HG03469 (cell line): ENCODE data around the gene FYB1.

Experiments used
- ATAC-seq: cut with Tn5 transposase; IDR thresholded peaks from one replicate; pipeline ENCODE4 v1.9.1; 2021; ENCODE audit warnings: mild to moderate bottlenecking, moderate library complexity, moderate number of reproducible peaks; ENCODE audit not compliant: unreplicated experiment

FYB1 gene

DNA sequence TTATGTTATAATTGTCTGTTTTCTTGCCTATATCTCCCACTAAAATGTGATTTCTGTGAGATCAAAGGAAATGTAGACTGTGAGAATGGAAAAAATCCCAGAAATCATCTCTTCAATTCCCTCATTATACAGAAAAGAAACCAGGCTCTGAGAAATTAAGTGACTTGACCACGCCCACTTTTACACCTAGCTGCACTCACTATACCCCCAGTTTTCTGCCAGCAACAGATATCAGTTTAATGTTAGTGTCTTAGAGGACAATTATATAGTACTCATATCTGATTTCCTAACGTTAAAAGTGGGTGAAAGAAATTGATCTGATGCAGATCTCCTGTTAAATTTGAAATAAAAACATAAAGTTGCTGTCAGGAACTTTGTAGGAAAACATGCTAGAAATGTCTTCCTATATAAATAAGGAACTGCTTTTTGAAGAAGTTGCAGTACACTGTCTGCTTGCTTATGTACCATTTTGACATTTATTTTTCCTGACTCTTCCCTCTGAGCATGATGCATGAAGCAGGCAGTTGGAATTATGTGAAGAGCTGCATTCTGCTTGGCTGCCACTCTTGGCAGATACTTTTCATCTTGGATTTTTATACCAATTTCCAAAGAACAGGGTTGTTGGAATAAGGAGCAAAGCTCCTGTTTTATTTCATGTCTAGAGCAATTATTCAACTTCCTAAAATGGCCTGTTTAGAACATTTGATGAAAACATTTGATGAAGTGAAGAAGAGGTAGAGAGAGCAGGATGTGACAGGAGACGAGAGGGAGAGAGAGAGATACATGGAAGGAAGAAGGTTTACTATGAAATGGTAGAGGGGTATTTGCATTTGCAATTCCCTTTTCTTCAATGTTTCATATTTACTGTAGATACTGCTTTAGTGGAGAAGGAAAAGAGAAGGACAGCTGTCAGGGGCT, 87.9 kb downstream of the FYB1 start:
- ATAC-seq: no peak

GRCh38 chr5:39130716-39131115, 88.6 kb downstream of the FYB1 start:
- no peak for ATAC-seq

GRCh38 chr5:39121922-39122321, 97.4 kb downstream of the FYB1 start:
- ATAC-seq: no peak

DNA sequence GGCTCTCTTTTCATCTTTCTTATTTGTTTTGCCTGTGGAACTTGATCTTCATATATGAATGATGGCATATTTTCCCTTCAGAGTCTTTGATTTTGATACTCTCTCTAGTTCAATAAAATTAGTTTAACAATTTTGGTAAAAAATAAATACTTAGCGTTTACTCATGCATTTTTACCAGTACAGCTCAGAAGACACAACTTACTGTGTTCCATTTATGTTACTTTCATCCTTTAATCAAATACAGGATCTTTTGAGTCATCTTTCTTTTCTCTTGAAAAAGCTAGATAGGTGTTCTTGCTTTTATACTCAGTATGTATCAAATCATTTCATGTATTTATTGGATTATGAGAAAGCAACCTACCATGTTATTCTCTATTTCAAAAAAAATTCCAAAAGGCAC, 98.0 kb downstream of the FYB1 start:
- no peak for ATAC-seq

GRCh38 chr5:39120052-39120420, 99.3 kb downstream of the FYB1 start:
- ATAC-seq: no peak

DNA sequence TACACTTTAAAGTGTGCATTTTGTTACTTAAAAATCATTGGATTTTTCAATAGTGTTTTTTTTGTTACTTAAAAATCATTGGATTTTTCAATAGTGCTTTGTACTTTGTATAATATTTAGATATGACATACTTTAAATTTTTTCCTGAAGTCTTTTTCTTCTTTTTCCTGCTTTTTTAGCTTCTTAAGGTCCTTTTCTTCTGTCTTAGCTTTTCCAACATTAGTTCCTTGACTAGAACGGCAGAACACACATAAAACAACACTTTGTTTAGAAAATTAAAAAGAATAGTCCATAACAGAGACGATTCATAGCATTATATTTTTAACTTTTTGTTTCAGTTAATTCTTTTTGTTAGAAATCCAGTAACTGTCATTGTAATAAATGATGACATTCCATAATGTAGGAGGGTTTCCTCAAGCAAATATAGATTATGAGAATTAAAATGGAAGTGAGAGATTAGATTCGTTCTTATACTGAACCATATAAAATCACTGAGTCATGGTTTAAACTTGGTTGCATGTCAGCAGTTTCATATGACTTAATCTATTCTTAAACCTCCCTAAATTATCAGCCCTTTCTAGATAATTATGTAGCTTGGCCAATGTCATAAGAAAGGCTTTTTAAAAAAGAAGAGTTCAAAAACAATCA, 99.8 kb downstream of the FYB1 start:
- no peak for ATAC-seq

DNA sequence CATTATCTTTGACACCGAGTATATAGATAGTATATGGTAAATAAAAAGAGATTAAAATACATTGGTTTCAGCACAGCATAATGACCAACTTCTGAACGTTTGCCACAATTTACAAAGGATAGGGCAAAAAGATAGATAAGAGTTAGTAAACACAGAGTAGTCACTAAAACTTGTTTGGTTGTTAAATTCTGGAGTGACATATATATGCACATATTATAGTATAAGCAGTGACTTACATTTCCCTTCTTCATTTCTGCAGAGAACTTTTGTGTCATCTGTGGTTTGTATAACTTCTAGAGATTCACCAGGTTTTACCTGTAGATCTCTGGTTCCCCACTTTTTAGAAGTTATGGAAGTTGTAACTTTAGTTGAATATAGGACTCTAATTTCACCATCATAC, 100.7 kb downstream of the FYB1 start:
- no peak for ATAC-seq

GRCh38 chr5:39117401-39117800, 102.0 kb downstream of the FYB1 start:
- ATAC-seq: no peak

- ATAC-seq: no peak
These were observed 102.8 kb downstream of the FYB1 start for GRCh38 chr5:39116344-39117170.

GRCh38 chr5:39115644-39116343, 103.6 kb downstream of the FYB1 start:
- ATAC-seq: no peak

DNA sequence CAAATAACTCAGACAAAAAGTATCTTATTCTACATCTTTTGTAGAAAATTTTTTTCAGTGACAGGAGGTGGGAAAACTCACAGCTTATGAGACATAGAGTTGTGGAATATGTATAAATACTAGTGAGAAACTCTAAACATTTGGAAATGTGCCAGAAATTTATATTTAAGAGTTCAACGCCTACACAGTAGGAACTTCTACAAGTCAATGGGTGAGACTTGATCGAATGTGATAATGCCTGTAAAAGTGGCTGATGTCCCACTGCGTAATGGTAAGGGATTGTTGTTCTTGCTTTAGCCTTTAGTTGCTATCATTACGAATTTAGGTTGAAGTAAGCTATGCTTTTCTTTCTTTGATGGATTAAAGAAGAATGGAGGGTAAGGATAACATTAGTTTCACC, 105.2 kb downstream of the FYB1 start:
- ATAC-seq: no peak

DNA sequence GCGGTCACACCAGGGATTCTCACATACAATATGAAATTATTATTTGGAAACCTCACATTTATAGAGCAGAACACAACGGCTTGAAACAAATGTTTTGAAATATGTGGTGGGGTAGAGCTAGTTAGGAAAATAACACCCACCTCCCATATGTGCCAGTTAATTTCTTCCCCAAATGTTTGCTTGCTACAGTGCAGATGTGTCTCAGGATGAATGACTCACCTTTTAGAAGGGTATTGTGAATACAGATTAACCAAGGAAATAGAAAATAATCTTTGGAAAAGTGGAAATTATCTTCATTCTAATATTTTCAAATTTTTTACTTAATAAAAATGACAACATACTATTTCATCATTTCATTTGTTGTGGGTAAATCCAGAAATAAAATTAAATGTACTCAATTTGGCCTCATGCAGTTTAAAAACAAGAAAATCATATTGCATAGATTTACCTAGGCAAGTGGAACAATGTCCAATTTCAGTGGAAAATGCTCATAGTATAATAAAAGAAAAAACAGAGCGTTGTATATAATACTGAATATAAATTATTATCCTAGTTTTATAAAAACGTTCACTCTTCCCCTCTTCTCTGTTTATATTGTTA, 105.9 kb downstream of the FYB1 start:
- ATAC-seq: no peak

DNA sequence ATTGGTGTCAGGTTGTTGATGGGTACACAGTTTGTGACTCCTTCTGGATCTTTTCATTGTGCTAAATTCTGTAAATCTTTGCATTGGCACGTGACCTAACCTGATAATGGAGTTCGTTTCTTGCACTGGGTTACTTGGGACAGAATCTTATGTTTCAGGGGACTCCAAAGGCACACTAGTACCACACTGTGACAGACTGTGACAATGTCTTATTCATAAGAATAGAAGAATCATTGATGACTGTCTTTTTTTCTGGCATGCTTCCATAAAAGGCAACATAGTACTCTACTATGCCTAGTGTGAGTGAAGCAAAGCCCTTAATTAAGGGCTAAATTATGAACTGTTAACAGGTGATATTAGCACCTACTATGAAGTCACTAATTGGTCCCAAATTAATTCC, 109.8 kb downstream of the FYB1 start:
- ATAC-seq: no peak

DNA sequence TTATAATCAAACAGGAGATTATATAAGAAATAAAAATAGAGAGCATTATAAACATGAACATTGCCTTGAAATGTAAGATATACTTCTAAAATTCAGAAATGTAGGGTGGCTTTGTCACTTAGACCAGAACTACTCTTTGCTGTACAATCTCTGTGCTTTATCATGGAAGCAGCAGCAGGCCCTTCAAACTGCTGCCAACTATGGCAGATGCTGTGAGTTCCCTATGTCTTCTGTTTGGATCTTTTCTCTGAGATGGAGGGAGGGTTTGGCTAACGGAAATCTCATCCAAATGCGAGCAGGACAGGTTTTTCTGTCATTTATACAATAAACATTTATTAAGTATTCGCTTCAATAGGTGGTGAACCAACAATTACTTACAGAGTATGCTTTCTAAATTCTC, 110.4 kb downstream of the FYB1 start:
- no peak for ATAC-seq

DNA sequence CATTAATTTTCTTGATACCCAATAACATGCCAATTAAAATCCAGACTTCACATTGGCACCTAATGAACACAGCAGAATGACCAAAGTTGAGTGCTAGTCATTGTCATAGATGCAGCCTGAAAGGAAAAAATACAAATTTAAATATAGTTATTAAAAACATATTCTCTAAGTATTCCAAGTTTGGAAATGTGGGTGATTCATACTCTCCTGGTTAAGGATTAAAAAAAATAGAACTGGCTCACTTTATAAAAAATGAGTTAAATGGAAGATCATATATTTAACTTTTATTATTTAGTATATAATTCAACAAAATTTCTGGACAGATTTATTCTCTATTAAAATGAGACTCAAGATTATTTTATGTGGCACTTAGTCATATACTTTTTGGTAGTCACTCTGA, 112.0 kb downstream of the FYB1 start:
- no peak for ATAC-seq

GRCh38 chr5:39106322-39106721, 113.0 kb downstream of the FYB1 start:
- no peak for ATAC-seq

- ATAC-seq: no peak
These were observed 115.1 kb downstream of the FYB1 start for GRCh38 chr5:39104221-39104620.

DNA sequence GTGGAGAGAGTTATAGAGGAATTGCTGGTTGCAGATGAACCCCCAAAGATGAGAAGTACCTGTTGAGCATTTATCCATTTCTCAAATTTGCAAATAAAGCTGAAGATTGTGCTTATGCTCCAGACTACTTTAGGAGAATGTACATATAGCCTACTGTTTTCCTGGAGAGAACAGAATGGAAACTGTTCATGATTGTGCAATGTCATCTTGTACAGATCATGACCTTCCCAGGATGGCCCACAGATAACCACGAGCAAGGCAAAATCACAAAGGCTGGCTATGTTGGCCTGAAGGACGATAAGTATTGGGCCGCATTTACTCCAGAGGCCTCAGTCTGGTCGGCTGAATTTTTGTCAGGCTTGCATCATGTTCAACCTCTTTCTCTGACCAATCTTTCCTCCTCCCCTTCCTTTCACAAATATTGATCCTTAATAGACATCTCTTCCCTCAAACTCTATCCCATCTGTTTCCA, 116.6 kb downstream of the FYB1 start:
- ATAC-seq: no peak

DNA sequence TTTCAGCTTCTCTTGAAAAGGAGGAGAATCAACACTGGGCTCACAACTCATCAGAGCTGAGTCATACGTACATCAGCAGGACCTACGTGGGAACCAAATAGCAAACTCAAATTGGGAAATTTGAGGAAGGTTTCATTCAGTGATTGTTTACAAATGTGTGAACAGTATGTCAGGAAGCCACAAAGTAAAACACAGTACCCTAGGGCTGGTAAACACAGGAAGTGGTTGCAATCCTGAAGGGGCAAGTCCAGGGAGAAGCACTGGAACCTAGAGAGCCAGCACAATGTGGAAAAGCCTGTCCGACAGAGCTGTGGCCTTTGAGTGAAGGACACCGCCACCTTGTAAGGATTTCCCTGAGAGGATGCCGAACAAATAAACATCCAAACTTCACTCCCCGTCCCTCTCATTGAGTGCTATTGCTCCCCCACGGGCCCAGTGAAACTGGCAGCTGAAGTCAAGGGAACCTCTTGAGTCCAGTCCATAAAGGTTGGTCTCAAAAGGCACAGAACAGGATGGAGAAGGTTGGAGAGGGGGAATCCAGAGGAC, 118.4 kb downstream of the FYB1 start:
- ATAC-seq: no peak

- ATAC-seq: no peak
These were observed 119.0 kb downstream of the FYB1 start for GRCh38 chr5:39100301-39100850.
